Measurements from ENCODE around the gene MYO16.

Gene MYO16

DNA sequence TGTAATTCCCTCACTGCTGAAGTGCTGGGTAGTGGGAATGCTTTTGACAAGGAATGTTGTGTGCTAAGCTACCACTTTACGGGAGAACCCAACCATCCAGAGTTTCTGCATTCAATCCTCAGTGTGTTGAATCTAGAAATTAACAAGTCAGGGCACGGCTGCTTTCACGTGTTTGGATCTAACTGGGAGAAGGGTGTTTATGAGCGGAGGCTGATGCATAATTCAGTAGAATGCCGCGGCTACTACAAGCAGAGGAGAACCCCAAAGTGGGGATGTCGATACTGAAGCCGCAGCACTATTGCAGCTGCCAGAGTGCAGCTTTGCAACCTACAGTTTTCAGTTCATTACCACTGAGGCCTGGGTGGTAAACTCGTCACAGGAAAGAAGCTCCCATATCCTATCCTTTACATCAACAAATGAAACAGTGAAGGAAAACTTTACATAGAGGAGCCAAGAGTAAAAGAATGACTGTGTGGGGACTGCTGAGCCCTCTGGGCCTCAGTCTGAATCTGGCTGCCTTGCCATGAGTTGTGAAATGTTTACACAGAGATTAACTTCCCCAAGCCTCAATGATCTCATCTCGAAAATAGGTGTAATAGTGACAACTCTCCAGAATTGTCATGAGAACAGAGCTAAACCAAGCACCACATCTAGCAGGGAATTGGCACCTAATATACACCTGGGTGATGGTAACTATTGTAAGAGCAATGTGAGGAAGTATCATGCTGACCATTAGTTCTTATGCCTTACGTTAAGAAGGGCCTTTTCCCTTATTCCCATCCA, 531.7 kb downstream of the MYO16 start:
- DNase-seq: no peak

DNA sequence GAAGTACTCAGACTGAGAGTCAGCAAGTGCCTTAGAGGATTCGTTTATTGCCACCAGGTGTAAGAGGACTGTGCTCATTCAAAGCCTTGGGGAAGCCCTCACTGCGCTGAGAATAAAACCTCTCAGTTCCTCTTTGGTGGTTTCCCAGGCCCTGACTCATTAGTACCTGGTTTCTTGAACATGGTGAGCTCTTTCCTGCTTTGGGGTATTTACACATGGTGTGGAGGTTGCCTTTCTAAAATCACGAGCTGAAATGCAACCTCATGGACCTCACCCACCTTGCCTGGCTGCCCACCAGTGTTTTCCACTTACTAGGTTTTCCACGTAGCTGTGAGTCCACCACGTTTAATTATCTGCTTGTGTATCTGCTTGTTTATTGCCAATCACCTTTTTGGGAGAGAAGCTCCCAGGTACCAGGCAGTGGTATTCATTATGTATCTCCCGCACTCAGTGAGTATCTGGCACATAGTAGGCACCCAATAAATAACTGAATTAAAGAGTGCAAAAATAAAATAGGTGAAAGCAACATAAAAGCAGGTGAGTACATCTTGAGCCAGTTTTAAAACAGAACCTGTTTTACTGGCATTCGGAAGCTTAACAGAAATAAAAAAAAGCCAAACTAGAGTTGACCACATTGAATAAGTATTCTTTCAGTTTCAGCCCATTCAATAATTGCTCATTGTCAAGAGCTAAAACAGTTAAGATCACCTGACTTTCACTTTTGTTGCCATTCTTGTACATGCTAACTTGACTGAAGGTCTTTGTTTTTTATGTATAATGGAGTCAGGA, 533.0 kb downstream of the MYO16 start:
- DNase-seq: peak; percentile 72

DNA sequence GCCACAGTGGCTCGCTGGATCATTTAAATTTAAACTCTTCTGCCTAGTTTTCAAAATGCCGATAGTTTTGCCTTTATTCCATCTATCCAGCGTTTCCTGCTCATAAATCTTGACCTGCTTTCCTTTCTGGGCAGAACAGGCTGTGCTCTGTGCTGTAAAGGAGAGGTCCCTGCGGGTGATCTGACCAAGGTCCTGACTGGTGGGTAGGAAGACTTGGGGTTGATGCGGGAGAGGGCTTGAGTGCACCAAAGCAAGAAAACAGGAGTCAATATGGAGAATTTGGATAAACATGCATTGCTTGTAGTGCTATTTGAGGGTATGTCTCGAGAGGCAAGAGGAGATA, 533.6 kb downstream of the MYO16 start:
- no peak for DNase-seq

DNA sequence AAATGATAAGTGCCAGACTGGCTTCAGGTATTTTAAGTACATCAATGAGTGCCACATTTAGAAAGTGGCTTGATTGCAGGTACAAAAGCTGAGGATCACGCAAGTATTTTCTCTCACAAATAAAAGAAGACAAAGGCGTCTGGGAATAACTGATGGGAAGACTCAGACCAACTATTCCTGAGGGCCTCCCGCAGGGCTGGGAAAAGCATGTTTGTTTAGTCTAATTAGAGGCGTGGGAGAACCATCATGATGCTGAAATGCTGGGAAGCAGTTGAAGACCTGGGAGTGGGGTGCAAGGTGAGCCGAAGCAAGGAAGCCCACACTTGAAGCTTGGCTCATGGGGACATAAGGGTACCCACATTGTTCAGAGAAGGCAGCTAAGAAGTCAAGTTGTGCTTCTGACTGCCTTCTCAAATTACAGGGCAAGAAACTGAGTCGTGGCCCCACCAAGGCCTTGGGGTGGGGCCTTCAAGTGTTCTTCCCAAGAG, 536.0 kb downstream of the MYO16 start:
- no peak for DNase-seq

DNA sequence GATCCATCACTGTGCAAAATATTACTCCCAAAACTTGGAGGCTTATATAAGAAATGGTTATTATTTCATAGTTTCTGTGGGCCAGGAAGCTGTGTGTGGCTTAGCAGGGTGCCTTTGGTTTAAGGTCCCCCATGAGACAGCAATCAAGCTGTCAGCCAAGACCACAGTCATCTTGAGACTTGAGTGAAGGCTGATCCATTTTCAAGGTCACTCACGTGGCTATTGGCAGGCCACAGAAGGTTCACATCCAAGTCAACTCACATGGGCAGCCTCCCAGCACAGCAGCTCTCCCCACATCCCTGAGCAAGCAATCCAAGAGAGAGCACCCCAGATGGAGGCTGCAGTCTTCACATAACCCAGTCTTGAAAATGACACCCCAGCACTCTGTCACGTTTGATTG, 537.4 kb downstream of the MYO16 start:
- no peak for DNase-seq

DNA sequence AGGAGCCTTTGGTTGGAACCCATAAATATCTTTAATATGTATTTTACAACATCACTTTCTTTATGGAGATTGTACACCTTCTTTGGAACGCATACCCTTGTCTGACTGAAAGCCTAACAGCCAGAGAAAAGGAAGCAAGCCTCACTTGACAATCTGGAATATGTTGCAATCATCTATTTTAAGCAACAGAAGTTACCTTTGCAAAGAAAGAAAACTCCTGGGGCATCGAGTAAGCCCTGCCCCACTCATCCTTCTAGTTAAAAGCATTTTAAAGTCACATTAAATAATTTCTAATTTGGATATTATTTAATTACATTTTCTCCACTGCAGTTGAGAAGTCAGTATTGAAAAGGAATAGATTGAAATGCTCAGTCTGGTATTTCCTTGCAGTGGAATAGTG, 542.7 kb downstream of the MYO16 start:
- no peak for DNase-seq

DNA sequence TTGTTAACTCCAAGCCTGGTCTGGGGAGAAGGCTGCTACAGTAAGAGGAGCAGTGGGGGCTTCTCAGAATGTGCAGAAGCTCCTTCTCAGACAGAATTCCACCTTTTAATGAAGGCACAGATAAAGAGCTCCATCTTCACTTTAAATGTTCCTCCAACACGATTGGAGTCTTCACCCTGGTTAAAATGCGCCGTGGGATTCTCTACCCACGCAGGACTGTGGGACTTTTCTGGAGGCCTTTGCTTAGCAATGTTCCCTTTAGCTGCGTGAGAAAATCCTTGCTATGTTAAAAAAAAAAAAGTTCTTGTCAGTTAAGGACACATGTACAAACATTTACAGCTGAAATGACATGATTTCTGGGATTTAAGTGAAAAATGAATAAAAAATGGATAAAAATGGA, 546.3 kb downstream of the MYO16 start:
- no peak for DNase-seq

DNA sequence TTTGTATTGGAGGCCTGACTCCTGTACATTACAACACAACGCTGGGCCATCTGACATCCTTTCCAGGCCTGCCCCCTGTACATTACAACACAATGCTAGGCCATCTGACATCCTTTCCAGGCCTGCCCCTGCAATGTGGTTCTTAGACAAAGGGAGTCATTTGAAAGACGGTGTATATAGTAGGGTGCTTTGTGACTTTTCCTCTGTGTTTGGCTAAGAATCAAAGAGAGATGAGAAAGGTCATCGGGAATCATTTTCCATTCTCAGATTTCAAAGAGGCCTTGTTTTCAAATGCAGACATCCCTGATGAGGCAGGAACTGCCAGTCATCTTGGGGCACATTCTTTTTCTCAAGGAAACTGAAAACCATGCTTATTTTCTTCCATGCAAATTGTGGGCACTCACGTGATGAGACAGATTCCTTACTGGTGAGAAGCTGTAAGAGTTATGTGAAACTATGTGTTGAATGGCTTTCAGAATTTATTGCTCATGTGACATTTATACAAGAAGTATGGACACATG, 551.6 kb downstream of the MYO16 start:
- no peak for DNase-seq

DNA sequence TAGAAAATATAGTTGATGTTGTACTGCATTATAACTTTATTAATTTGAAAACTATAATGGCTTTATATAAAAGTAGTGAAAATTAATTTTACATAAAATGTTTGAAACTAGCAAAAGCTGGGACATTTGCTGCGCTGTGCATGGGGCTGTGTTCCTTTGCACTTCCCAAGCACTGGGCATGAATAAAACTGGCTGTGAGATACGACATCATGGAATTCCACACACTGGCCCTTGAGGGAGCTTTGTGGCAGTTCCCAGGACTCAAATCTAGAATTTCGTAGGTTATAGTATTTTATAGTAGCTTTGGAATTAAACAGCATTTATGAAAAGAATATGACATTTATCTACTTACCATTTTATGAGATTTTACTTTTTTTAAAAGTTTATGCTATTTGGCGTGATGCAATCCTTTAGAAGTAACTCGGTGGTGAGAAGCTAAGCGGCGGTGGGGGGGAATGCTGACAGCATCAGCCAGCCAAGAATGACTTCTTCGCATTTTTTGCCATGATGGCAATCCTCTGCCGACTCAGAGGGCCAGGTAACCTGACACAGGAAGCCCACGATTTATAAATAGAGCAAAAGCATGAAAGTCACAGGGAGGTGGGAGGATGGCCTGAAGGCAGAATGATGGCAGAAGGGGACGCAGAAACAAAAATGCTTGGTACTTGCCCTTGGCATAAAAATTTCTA, 553.5 kb downstream of the MYO16 start:
- no peak for DNase-seq

DNA sequence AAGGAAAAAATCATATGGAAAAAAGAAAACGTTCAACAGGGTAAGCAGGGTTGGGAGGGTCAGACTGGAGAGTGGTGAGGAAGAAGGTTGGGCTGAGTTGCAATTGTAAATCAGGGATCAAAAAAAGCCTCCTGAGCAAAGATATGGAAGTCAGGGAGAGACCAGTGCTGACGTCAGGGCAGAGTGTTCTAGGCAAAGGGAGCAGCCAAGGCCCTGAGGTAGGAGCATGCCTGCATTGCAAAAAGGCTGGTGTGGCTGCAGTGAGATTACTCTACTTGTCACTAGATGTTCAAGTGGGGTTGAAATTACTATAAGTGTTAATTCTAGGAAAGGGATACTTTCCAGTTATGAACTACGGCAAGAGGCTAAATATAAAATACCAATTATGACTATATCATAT, 562.0 kb downstream of the MYO16 start:
- no peak for DNase-seq

DNA sequence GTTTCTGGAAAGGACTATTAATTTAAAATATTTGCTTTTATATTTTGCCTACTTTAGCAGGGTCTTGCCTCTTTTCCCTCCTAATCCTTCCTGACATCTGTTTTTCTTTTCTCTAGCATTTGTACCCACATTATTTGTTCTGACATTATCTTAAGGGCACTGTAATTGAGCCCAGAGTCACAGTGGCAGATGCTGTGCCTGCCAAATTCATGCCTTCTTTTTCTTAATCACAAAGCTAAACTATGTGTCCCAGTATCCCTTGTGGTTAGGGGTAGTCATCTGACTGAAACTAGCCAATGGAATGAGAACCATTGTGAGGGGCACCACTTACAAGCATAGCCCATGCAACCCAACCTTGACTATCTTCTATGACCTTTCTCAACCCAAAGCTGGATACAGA, 562.9 kb downstream of the MYO16 start:
- DNase-seq: no peak

DNA sequence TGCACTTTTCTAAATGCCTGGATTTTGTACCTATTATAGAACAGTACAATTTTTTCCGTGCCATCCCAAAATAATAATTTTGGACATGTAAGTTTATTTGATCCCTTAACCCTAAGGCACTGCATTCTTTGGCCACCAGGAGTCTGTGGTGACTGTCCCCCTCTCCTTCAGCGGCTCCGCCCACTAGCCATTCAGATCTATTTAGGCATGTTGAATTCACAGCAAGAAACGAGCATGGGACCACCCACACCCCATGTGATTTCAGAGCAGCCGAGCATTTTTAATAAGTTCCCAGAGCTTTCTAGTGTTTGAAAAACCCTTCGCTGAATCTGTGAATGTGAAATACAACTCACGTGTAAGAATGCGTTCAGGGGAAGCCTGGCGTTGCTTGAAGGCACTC, 567.5 kb downstream of the MYO16 start:
- no peak for DNase-seq

DNA sequence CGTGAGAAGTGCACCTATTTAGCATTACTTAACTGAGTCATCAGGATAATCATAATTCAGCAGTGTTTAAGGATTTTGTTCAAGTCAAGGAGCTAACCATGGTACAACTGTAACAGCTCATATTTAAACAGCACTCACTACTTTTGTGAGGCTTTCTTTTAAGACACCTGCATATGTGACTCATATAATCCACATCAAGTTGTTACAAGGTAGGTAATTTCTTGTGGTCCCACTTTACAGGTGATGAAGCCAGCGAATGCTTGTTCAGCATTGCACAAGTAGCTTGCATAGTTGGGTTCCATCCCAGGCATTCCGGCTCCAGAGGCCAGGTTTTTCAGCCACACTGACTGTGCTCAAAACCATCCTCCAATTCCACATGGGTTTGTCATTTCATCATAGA, 569.2 kb downstream of the MYO16 start:
- no peak for DNase-seq

DNA sequence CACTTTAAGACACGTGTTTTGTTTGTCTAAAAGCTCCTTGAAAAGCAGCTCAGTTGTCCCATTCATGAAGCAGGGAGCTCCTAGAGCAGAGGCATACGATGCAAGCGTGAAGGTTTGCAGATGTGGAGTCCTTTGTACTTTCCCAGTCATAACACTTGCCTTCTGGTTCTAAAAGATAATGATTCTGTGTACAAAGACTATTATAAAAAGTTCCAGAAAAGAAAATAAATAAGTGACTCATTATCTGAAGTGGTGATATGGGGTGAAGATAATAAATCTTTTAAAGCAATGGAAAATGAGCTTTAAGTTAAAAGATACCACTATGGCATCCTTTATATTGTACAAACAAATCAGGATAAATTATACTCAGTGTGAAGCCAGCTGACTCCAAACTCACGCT, 569.9 kb downstream of the MYO16 start:
- no peak for DNase-seq

DNA sequence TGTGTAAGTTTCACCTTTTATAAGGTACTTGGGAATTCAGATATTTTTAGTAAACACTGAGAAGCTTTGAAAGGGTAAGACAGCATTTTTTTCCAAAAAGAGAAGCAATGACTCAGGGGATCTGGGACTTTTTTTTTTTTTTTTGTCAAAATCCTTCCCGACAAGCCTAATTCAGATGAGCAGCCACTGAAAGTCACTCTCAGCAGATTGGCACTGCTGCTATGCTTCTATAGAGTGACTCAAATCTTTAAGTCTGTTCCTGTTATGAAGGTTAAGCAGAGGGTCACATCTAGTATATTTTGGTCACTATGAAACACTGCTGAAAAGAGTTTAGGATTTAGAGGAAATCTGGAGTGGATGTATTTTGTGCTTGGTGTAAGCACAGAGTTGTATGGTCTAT, 571.1 kb downstream of the MYO16 start:
- DNase-seq: no peak

DNA sequence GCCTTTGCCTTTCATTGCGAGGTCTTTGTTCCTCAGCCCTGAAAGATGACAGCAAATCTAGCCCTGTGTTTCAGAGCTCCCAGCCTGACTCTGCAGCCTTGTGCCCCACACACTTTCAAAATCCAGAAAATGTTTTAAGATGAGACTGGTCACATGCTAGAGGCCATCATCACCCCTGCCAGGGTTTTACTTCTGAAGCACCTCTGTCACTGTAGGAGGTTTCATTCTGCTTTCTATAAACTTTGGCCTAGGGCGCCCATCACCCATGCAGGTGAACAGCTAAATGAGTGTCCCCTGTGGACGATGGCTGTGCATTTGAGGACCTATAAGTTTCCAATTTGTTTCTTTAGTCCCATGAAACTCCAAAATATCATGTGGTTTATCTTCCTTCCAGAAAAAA, 574.2 kb downstream of the MYO16 start:
- DNase-seq: no peak

DNA sequence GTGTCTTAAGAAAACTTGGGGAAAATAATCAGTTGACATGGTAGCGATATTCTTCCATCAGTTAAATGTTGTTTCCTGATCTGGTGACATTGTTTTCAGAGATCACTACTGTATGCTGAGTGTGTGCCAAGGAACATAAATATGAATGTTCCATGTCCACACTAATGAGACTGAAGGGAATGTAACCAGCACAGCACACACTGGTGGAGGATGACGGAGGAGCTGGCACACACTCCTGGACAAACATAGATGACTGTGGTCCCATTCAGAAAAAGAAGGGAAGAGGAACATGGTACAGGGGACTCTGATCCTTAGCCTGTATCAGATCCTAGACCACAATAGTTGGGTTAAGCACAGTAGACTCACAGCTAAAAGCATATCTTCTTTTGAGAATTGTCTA, 574.8 kb downstream of the MYO16 start:
- no peak for DNase-seq

DNA sequence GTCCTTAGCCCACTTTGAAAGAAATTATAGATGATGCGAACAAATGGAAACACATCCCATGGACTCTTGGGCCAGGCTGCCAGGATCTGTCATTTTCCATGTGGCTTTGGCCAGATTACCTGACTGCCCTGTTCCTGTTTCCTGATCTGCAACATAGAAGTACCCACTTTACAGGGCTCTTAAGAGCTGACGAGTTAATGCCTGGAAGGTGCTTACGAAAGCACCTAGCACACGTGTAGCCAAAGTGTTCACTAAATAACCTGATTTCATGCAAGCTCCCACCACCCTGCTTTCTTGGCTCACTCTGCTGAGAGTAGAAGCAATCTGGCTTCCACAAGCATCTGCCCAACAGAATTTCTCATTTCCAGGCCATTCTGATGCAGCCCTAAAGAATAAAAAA, 575.2 kb downstream of the MYO16 start:
- no peak for DNase-seq

DNA sequence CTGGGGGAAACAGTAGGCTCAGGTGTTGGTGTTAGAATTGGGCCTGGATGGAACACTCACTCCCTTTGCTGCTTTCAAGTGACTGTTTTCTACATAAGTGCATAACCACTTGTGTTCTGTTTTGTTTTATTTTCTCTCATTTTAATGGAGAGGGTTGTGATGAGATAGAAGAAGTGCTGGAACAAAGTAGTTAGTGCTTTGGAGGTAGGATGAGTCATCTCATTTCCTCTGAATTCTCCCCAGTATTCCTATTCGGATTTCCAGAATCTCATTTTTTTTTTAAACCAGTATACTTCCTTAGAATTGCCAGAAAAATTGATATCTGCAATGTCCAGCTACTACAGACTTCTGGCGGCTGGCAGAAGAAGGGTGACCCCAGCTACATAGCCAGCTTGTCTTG, 575.9 kb downstream of the MYO16 start:
- no peak for DNase-seq

DNA sequence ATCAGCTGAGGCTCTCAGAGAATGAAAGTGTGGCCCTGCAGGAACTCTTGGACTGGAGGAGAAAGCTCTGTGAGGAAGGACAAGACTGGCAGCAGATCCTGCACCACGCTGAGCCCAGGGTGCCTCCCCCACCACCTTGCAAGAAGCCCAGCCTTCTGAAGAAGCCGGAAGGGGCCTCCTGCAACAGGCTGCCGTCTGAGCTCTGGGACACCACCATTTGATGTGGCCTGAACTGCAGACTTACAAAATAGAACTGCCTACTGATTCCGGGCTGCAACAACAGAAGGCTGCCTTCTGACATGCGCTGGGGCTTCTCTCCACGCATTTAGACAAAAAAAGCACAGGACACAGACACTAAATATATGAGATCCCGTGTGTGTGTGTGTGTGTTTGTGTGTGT, 577.2 kb downstream of the MYO16 start:
- no peak for DNase-seq

DNA sequence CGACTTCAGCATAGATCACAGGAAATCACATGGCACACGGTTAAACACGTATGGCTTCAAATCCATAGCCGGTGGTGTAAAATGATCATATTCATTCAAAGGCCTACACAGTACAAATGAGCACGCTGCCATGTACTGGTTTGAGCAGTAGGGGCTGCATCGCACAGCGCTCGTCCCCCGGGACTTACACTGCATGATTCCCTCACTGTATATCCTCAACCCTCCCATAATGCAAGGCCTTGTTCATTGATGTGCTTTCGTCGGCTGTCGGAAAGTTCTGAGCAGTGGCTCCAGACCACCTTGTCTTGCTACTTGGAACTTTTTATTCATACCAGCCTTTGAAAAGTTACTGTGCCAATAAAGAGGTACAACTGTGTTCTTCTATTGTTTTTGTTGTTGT, 578.2 kb downstream of the MYO16 start:
- DNase-seq: no peak

DNA sequence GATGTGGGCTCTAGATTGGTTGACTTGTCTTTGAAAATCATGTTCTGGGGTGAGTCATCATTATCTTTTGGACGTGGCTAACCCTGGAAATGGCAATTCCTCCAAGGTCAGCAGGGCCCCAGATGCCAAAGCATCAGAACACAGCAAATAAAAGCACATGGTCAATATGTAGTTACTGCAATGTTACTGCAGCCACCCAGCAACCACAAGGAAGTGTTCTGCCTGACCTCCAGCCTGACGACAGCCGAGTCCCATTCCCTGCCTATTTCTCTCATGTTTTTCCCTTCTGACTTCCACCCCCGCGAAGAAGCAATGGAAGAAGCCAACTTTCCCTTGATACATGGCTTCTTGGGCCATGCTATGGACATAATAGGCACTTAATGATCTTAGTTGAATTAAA, 579.1 kb downstream of the MYO16 start:
- DNase-seq: no peak

DNA sequence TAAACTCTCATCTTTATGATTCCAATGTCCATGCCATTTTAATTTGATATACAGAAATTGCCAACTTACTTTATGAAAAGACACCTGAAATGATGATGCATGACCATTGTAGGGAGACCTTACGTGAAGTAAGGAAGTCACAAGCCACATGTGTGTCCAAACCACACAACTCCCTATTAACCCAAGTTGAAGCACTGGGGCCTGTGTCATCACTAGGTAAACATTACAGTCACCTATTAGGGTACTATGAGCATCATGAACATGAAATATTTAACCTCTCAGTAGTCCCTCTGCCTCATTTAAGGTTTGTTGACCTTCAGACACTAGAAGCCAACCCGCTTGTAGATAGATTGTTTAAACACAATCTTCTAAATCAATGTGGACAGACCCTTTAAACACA, 580.1 kb downstream of the MYO16 start:
- DNase-seq: no peak

DNA sequence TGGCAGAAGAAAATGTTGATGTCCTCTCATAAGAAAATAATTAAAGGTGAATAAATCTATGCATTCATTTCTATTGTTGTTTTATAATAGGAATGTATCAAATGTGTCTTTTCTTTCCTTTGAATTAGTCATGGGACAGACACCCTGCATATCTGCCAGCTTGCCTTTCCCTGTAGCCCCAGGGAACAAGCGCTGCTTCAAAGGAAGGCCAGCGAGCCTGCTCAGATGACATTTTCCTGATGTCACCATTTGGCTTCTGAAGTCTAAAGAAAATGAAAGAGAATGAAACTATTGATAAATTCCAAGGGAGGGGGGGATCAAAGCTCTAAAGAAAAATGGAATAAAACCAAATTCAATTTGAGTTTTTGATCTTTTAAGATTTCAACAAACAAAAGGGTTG, 582.2 kb downstream of the MYO16 start:
- no peak for DNase-seq

All from GF-D8 (cell line).